ENCODE measurements around the gene CD99L2.

CD99L2 gene

DNA sequence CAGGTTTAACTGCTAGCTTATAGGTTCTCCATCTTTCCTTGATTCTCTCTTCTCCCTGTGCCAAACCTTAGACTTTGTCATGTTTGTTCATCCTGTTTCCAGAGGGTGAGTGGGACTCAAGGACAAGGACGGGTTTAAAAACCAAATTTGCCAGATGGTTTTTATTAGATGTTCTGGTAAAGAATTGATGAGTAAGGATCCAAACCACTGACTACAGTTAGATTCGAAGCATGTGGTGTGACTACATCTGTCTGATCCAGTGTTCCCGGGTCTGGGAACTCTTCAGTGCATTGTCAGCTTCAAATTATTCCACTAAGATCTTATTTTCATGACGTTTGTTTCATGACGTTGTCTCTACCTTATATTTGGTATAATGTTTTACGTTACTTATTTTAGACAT lies 167.7 kb downstream of the CD99L2 start:
- TF ChIP-seq, protein P1, sequence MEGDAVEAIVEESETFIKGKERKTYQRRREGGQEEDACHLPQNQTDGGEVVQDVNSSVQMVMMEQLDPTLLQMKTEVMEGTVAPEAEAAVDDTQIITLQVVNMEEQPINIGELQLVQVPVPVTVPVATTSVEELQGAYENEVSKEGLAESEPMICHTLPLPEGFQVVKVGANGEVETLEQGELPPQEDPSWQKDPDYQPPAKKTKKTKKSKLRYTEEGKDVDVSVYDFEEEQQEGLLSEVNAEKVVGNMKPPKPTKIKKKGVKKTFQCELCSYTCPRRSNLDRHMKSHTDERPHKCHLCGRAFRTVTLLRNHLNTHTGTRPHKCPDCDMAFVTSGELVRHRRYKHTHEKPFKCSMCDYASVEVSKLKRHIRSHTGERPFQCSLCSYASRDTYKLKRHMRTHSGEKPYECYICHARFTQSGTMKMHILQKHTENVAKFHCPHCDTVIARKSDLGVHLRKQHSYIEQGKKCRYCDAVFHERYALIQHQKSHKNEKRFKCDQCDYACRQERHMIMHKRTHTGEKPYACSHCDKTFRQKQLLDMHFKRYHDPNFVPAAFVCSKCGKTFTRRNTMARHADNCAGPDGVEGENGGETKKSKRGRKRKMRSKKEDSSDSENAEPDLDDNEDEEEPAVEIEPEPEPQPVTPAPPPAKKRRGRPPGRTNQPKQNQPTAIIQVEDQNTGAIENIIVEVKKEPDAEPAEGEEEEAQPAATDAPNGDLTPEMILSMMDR (IDR thresholded peaks at IDR 0.05; ENCODE audit: low read depth, low read length), result no peak
- DNase-seq (ENCODE audit: extremely low read depth, low read depth), result peak; percentile 14

DNA sequence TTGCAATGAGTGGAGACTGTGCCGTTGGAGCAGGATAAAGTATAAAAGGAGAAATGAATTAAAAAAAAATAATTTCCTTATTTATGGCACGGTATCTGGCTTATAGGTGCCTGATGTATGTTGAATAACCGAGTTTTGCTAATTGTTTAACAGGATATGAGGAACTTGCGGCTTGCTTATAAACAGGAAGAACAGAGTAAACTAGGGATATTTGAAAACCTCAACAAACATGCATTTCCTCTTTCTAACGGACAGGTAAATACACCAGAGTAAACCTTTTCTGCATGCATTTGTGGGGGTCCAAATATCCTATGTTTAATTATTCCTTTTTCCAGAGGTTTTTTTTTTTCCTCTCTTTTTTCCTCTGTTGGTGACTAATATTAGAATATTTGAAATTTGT lies 168.5 kb downstream of the CD99L2 start:
- TF ChIP-seq, protein P1 (IDR thresholded peaks at IDR 0.05; ENCODE audit: low read depth, low read length), result no peak
- no peak for DNase-seq (ENCODE audit: extremely low read depth, low read depth)

DNA sequence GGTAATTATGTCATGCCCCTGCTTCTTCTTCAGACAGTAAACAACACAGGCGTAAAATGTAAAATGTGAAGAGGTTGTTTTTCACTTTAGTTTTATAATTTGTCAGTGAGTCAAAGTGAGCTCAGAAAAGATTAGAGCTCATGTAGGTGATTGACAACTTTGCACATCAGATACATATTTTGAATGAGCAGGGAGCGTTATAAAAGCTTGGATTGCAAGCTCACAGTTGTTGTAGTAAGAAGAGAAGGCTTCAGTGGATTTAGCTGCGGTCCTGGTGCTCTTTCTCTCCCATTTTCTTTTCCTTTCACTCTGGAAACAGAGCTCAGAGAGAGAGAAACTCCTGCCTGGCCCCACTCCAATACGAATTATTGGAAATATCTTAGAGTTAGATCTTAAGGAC lies 178.8 kb downstream of the CD99L2 start:
- TF ChIP-seq, protein P1 (IDR thresholded peaks at IDR 0.05; ENCODE audit: low read depth, low read length), result no peak
- no peak for DNase-seq (ENCODE audit: extremely low read depth, low read depth)

All from AG09319 (cell line).